Erythroblast (primary cell): Measurements from ENCODE around the gene MOB3C.

Experiments used
- GATA1 ChIP-seq: IDR thresholded peaks from 2 replicates; pipeline ENCODE4 v1.6.1; 2011; ENCODE audit warnings: low read depth, mild to moderate bottlenecking, control low read depth, low read length, moderate library complexity
- POLR2A ChIP-seq: IDR thresholded peaks from 2 replicates; pipeline ENCODE4 v1.6.1; 2011; ENCODE audit warnings: mild to moderate bottlenecking, low read length

- no peak for TF ChIP-seq POLR2A
- TF ChIP-seq GATA1 = no peak
These were observed 29.7 kb upstream of the MOB3C start for GRCh38 chr1:46646331-46646730.
